OCI-LY1 (cell line): ENCODE results near the gene PLXDC1.
A peak's percentile ranks its signal among the peaks of the same experiment; 100 is the strongest.

Experiments used
- H2AFZ ChIP-seq: fragments of 200-600 bp; sonication (generic), shearing (Covaris generic); 2 replicates; pipeline ENCODE4 v1.6.0; 2014; ENCODE audit warnings: antibody characterized with exemption, mild to moderate bottlenecking, low read length
- H3F3A ChIP-seq: fragments of 200-600 bp; sonication (generic), shearing (Covaris generic); 2 replicates; pipeline ENCODE4 v1.6.0; 2014; ENCODE audit warnings: mild to moderate bottlenecking, antibody characterized with exemption, low read length, moderate library complexity; ENCODE audit not compliant: insufficient read depth
- H3K27ac ChIP-seq: fragments of 200-600 bp; sonication (generic); 2 replicates; pipeline ENCODE4 v1.5.1; 2014; ENCODE audit warnings: low read length, mixed run types, mild to moderate bottlenecking, low read depth; ENCODE audit not compliant: poor library complexity, severe bottlenecking
- H3K27me3 ChIP-seq: fragments of 200-600 bp; sonication (generic); 2 replicates; pipeline ENCODE4 v1.6.0; 2014; ENCODE audit warnings: antibody characterized with exemption, mild to moderate bottlenecking, low read length, moderate library complexity; ENCODE audit not compliant: insufficient read depth
- H3K36me3 ChIP-seq: fragments of 200-600 bp; sonication (generic); 2 replicates; pipeline ENCODE4 v1.6.1; 2014; ENCODE audit warnings: mild to moderate bottlenecking, antibody characterized with exemption, low read length, moderate library complexity, mixed read lengths; ENCODE audit not compliant: insufficient read depth
- H3K4me1 ChIP-seq: fragments of 200-600 bp; sonication (generic); 2 replicates; pipeline ENCODE4 v1.5.1; 2014; ENCODE audit warnings: mild to moderate bottlenecking, low read length, moderate library complexity; ENCODE audit not compliant: insufficient read depth, severe bottlenecking
- H3K4me2 ChIP-seq: fragments of 200-600 bp; sonication (generic), shearing (Covaris generic); 2 replicates; pipeline ENCODE4 v1.6.1; 2014; ENCODE audit warnings: low read length
- H3K4me3 ChIP-seq: fragments of 200-600 bp; sonication (generic); 2 replicates; pipeline ENCODE4 v1.5.1; 2014; ENCODE audit warnings: low read length, low read depth, mild to moderate bottlenecking, mixed read lengths; ENCODE audit not compliant: poor library complexity, severe bottlenecking
- H3K79me2 ChIP-seq: fragments of 200-600 bp; shearing (Covaris generic); 2 replicates; pipeline ENCODE4 v1.6.1; 2016; ENCODE audit warnings: mixed run types, low read length, mixed read lengths; ENCODE audit not compliant: insufficient read depth
- H3K9ac ChIP-seq: fragments of 200-600 bp; sonication (generic), shearing (Covaris generic); 2 replicates; pipeline ENCODE4 v1.6.1; 2014; ENCODE audit warnings: mild to moderate bottlenecking, low read length, mixed read lengths
- H3K9me2 ChIP-seq: fragments of 200-600 bp; sonication (generic), shearing (Covaris generic); 2 replicates; pipeline ENCODE4 v1.6.1; 2014; ENCODE audit warnings: low read depth, mild to moderate bottlenecking, low read length, mixed read lengths
- H3K9me3 ChIP-seq: fragments of 200-600 bp; shearing (Covaris generic); 2 replicates; pipeline ENCODE4 v1.6.1; 2014; ENCODE audit warnings: low read length, mixed read lengths
- H4K20me1 ChIP-seq: fragments of 200-600 bp; sonication (generic), shearing (Covaris generic); 2 replicates; pipeline ENCODE4 v1.6.0; 2016; ENCODE audit warnings: mild to moderate bottlenecking, low read length; ENCODE audit not compliant: insufficient read depth
- EZH2 ChIP-seq: fragments of 200-600 bp; sonication (generic), shearing (Covaris generic); IDR thresholded peaks from 2 replicates; pipeline ENCODE4 v1.8.0; 2017; ENCODE audit warnings: borderline replicate concordance, mixed run types, mild to moderate bottlenecking, antibody characterized with exemption, low read length, moderate library complexity, mixed read lengths
- TF ChIP-seq, protein P1 (sequence below): fragments of 200-600 bp; sonication (generic), shearing (Covaris generic); IDR thresholded peaks from 2 replicates; pipeline ENCODE4 v1.5.1; 2017; ENCODE audit warnings: mild to moderate bottlenecking, antibody characterized with exemption, low read length, moderate library complexity, mixed read lengths

Gene PLXDC1

DNA sequence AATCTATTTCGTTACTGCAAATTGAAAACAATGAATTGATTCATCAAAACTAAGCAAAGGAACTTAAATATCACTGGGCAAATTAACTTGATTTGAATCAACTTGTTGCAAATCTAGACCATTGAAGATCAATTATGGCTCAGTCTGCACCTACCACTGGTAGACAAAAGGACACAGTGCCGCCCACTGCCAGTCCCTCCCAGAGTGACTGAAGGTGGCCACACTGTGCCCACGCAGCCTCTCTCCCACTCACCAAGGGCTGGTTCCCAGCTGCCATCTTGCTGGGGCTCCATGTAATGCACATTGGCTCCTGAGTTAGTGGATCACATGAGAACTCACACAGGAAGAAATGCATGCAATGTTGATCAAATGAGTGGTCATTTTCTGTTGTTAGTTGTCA lies 78.1 kb downstream of the PLXDC1 start:
- H2AFZ ChIP-seq, result no peak overlapping the region
- H3K27ac ChIP-seq, result no peak overlapping the region
- H3K36me3 ChIP-seq, result no peaks in the 10 kb centered on the region
- H3K4me1 ChIP-seq, result no peaks in the 10 kb centered on the region
- no peaks in the 10 kb centered on the region for H3K9me3 ChIP-seq
- 0 out of 2 replicates have a peak, but pooled peaks cover 4% of the 10 kb centered on the region for H3K27me3 ChIP-seq
- no peaks in the 10 kb centered on the region for H3F3A ChIP-seq
- no peaks in the 10 kb centered on the region for H3K9me2 ChIP-seq
- TF ChIP-seq, protein P1, sequence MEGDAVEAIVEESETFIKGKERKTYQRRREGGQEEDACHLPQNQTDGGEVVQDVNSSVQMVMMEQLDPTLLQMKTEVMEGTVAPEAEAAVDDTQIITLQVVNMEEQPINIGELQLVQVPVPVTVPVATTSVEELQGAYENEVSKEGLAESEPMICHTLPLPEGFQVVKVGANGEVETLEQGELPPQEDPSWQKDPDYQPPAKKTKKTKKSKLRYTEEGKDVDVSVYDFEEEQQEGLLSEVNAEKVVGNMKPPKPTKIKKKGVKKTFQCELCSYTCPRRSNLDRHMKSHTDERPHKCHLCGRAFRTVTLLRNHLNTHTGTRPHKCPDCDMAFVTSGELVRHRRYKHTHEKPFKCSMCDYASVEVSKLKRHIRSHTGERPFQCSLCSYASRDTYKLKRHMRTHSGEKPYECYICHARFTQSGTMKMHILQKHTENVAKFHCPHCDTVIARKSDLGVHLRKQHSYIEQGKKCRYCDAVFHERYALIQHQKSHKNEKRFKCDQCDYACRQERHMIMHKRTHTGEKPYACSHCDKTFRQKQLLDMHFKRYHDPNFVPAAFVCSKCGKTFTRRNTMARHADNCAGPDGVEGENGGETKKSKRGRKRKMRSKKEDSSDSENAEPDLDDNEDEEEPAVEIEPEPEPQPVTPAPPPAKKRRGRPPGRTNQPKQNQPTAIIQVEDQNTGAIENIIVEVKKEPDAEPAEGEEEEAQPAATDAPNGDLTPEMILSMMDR, result no peak
- no peak for TF ChIP-seq EZH2
- no peak overlapping the region for H3K4me3 ChIP-seq
- H3K4me2 ChIP-seq, result no peak overlapping the region
- no peaks in the 10 kb centered on the region for H4K20me1 ChIP-seq
- H3K9ac ChIP-seq, result no peak overlapping the region
- no peaks in the 10 kb centered on the region for H3K79me2 ChIP-seq

DNA sequence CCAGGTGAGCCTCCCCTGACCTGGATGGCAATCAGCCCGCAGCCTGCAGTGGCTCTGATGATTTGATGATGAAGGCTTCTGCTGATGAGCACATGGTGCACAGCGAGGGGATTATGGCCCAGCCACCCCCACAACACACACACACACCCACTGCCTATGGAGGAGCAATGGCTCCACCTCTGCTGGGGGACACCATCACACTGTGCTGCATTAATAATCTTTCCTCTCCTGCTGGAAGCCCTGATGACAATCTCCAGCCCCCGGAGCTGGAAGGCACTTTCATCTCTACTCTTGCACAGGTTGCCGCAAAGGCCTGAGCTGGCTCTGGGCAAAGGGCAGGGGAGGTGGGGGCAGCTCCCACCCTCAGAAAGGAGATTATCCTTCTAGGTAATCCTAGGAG lies 79.9 kb downstream of the PLXDC1 start:
- Histone ChIP-seq H3K27me3 (0 out of 2 replicates have a peak, but pooled peaks cover 4% of the 10 kb centered on the region), H2AFZ (no peak overlapping the region), H3K4me2 (no peak overlapping the region), H3F3A (no peaks in the 10 kb centered on the region), H3K79me2 (no peaks in the 10 kb centered on the region), H3K9me3 (no peaks in the 10 kb centered on the region), H4K20me1 (no peaks in the 10 kb centered on the region), H3K36me3 (no peaks in the 10 kb centered on the region), H3K4me1 (no peaks in the 10 kb centered on the region), H3K27ac (no peak overlapping the region), H3K4me3 (no peak overlapping the region), H3K9ac (no peak overlapping the region), H3K9me2 (no peaks in the 10 kb centered on the region)
- no peak for TF ChIP-seq EZH2
- TF ChIP-seq, protein P1, result no peak

DNA sequence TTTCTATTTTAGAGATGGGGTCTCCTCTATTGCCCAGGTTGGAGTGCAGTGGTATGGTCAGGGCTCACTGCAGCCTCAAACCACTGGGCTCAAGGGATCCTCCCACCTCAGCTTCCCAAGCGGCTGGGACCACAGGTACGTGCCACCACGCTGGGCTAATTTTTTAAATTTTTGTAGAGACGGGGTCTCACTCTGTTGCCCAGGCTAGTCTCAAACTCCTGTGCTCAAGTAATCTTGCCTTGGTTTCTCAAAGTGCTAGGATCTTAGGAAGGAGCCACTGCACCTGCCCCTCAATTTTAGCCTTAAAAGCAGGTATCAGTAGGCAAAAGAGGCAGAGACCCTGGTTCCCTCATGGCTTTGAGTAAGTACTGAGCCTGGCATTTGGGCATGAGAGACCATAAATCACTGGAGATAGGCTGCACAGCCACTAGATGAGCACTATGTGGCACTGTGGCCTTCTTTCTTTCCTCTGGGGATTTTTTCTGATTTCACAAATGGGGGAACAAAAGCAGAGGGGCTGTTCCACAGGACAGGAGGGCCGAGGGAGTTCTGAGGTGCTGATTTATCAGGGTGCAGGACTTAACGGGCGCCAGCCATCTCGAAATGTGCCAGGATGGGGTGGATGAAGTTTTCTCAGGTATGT lies 82.2 kb downstream of the PLXDC1 start:
- no peaks in the 10 kb centered on the region for H4K20me1 ChIP-seq
- H3K27ac ChIP-seq, result no peak overlapping the region
- no peaks in the 10 kb centered on the region for H3K9me2 ChIP-seq
- H3K27me3 ChIP-seq, result 0 out of 2 replicates have a peak, but pooled peaks cover 4% of the 10 kb centered on the region
- H3K4me2 ChIP-seq, result no peak overlapping the region
- H3K79me2 ChIP-seq, result no peaks in the 10 kb centered on the region
- H3K4me3 ChIP-seq, result no peak overlapping the region
- no peaks in the 10 kb centered on the region for H3F3A ChIP-seq
- H3K36me3 ChIP-seq, result no peaks in the 10 kb centered on the region
- no peak overlapping the region for H2AFZ ChIP-seq
- no peak for TF ChIP-seq EZH2
- TF ChIP-seq, protein P1, result peak; percentile 70
- no peaks in the 10 kb centered on the region for H3K9me3 ChIP-seq
- H3K4me1 ChIP-seq, result no peaks in the 10 kb centered on the region
- no peak overlapping the region for H3K9ac ChIP-seq
